GM10266 (cell line): ENCODE results near the gene DHX58.

ENCODE experiments used
- DNase-seq: peaks from one replicate; pipeline ENCODE4 v3.0.0; 2012; ENCODE audit errors: extremely low spot score
- TF ChIP-seq, protein P1 (sequence below): IDR thresholded peaks from 2 replicates; pipeline ENCODE4 v1.5.1; 2012; ENCODE audit warnings: mild to moderate bottlenecking, low read depth; ENCODE audit not compliant: control insufficient read depth, insufficient read depth; ENCODE audit errors: missing control alignments

DHX58 gene

DNA sequence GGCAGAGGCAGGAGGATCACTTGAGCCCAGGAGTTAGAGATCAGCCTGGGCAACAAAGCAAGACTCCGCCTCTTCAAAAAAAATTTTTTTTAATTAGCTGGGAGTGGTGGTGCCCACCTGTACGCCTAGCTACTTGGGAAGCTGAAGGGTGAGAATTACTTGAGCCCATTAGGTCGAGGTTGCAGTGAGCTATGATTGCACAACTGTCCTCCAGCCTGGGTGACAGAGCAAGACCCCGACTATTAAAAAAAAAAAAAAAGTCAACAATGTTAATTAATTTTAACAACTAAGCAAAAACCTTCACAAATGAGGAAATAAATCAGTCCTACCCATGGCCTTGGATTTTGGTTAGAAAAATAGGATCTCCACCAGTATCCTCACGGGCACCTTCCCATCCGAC lies 5.4 kb downstream of the DHX58 start:
- TF ChIP-seq, protein P1, sequence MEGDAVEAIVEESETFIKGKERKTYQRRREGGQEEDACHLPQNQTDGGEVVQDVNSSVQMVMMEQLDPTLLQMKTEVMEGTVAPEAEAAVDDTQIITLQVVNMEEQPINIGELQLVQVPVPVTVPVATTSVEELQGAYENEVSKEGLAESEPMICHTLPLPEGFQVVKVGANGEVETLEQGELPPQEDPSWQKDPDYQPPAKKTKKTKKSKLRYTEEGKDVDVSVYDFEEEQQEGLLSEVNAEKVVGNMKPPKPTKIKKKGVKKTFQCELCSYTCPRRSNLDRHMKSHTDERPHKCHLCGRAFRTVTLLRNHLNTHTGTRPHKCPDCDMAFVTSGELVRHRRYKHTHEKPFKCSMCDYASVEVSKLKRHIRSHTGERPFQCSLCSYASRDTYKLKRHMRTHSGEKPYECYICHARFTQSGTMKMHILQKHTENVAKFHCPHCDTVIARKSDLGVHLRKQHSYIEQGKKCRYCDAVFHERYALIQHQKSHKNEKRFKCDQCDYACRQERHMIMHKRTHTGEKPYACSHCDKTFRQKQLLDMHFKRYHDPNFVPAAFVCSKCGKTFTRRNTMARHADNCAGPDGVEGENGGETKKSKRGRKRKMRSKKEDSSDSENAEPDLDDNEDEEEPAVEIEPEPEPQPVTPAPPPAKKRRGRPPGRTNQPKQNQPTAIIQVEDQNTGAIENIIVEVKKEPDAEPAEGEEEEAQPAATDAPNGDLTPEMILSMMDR = no peak
- DNase-seq = no peak

DNA sequence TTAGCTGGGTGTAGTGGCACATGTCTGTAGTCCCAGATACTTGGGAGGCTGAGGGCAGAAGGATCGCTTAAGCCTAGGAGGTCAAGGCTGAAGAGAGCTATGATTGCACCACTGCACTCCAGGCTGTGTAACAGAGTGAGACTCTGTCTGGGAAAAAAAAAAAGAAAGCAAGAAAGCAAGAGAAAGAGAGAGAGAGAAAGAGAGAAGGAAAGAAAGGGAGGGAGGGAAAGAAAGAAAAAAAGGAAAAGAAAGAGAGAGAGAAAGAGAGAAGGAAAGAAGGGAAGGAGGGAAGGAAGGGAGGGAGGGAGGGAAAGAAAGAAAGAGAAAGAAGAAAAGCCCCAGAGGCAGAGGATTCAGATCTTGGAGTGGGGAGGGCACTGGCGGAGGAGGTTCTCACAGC lies 6.5 kb downstream of the DHX58 start:
- no peak for DNase-seq
- TF ChIP-seq, protein P1 = no peak

DNA sequence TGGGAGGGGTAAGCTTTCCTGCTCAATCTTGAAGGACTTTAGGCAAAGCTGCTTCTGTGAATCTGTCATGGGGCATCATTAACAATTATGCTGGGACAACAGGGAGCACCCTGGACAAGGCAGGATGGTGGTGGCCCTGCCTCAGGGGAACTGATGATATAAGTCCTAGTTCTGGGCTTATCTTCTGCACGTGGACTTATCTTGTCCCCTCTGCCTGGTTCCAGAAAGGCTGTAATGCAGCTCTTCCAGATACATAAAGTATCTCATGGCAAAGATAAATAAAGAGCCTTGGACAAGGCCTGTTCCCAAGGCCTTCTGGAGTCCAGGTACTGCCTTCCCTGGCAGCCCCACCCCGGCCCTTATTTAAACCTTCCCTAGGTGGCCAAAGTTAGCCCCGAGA lies 8.2 kb downstream of the DHX58 start:
- no peak for DNase-seq
- TF ChIP-seq, protein P1 = no peak

DNA sequence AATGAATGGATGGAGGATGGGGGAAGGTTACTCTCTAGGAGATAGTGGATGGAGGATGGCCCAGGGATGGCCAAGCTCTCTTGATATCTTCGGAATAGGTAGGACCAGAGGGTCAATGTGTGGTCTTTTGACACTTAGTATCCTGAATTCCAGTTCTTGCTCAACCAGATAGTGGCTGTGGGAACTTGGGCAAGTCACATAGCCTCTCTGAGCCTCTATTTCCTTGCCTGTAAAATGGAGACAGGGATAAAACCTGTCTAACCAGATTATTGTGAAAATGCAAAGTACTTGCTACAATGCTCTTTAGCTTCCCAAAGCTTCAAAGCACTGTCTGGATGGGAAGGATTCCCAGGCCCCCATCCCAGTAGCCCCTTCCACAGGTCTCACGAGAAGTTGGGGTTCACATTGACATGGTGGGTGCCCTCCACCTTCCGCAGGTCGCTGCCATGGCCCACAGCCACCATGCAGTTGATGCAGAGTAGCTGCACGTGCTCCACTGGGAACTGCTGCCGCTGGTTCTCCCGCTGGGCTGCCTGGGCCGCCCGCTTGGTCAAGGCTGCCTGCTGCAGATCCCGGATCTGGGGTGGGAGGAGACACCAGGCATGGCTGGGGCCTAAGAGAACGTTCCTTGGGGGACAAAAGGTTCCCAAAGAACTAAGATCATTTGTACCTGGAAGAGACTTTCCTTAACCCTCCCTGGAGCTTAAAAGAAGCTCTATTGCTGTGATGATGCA lies 9.1 kb downstream of the DHX58 start:
- no peak for DNase-seq
- TF ChIP-seq, protein P1 = no peak

DNA sequence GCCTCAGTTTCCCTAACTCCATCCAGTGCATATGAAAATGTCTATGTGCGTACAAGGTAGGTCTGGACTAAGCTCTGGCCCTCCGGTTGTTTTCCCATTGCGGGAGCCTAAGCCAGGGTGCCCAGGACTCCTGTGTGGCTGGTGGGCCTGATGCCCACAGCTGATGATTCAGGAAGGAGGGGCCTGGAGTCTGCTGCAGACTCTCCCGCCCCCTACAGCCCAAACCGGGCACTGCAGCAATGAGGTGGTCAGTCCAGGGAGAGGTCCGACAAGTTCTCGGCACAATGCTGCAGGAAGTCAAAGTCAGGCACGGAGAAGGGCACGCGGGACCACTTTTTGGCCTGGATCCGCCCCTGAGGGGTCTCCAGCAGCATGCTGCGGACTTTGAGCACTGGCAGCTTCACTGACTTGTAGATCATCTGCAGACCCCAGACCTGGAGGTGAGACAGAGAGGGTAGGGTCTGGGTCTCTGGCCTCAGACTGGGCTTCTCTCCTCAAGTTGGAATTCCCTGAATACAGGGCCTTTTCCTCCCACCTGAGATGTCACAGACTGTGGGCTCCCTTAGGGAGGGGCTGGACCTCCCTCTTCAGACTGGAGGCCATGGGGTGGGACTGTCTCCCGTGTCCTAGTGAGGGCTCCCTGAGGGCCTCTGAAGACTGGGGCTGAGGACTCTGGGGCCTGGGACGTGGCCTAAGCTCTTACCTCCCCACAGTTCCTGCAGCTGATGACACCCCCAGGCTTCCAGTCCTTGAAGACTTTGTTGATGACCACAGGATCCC lies 10.8 kb downstream of the DHX58 start:
- DNase-seq = peak; percentile 85
- TF ChIP-seq, protein P1 = peak; percentile 86

DNA sequence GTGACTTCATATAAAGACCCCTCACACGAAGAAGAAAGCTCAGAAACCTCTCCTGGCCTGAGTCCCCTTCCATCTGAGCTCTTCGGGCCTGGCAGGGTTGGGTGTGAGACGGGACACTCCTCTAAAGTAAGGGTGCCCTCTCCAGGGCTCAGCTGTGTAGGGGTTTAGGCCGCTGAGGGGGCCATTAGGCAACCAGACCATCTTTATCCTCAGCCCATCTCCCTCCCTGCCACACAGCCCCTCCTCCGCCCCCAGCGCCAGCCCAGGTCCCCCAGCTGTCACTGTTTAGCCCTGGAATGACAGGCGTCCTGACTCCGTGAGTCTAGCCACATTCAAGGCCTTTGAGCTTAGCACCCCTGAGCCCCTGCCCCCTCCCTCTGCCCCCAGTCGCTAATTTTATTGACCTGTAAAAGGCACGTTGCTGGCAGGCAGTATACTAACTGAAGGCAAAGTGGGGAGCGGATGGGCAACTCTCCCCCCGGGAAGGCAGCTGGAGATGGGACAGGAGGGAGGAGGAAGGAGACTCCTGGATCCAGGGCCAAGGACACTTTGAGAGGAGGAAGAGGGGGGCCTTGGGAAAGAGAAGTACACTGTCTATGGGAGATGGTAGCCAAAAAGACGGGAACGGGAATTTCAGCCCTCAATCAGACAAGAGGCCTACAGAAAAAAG lies 13.6 kb downstream of the DHX58 start:
- no peak for DNase-seq
- TF ChIP-seq, protein P1 = peak; percentile 16
